Glutamatergic neuron (in vitro differentiated cells): ENCODE results near the gene NYNRIN. TPM values are rescaled to one million over a fixed set of nuclear protein-coding genes. Genes with fewer than 3 reads are reported as not detected.

ENCODE experiments used
- DNase-seq: peaks from one replicate; pipeline ENCODE4 v3.0.0; 2022
- H3K27ac Mint-ChIP-seq: one replicate; pipeline ENCODE4 v1.8.0; 2020; ENCODE audit warnings: mild to moderate bottlenecking, mixed read lengths, inconsistent platforms; ENCODE audit not compliant: unreplicated experiment
- H3K27me3 Mint-ChIP-seq: one replicate; pipeline ENCODE4 v1.8.0; 2020; ENCODE audit warnings: mild to moderate bottlenecking, moderate library complexity, mixed read lengths, inconsistent platforms; ENCODE audit not compliant: unreplicated experiment
- H3K36me3 Mint-ChIP-seq: one replicate; pipeline ENCODE4 v1.8.0; 2020; ENCODE audit warnings: mild to moderate bottlenecking, mixed read lengths, inconsistent platforms; ENCODE audit not compliant: unreplicated experiment
- H3K4me1 Mint-ChIP-seq: one replicate; pipeline ENCODE4 v1.8.0; 2020; ENCODE audit warnings: mild to moderate bottlenecking, low read depth, mixed read lengths, inconsistent platforms; ENCODE audit not compliant: unreplicated experiment
- H3K4me3 Mint-ChIP-seq: one replicate; pipeline ENCODE4 v1.8.0; 2020; ENCODE audit warnings: mild to moderate bottlenecking, mixed read lengths, inconsistent platforms; ENCODE audit not compliant: unreplicated experiment
- H3K9me3 Mint-ChIP-seq: one replicate; pipeline ENCODE4 v1.8.0; 2020; ENCODE audit warnings: mild to moderate bottlenecking, moderate library complexity, mixed read lengths, inconsistent platforms; ENCODE audit not compliant: unreplicated experiment
- total RNA-seq: library from RNA; stranded (reverse); fragmentation: NEBNext Ultra II Directional; extraction: Animal tissue kit (Norgen Biotek cat#: 25700); gene quantifications from one replicate; pipeline ENCODE4 v1.2.1, GENCODE V29; 2021; ENCODE audit not compliant: unreplicated experiment
- TF ChIP-seq, protein P1 (sequence below): fragments of 200-600 bp; sonication (generic); IDR thresholded peaks from one replicate; pipeline ENCODE4 v1.5.0; 2021; ENCODE audit not compliant: partially characterized antibody, unreplicated experiment

The NYNRIN gene
- total RNA-seq, 1 donor from 2014 or later, result 33.5 TPM

DNA sequence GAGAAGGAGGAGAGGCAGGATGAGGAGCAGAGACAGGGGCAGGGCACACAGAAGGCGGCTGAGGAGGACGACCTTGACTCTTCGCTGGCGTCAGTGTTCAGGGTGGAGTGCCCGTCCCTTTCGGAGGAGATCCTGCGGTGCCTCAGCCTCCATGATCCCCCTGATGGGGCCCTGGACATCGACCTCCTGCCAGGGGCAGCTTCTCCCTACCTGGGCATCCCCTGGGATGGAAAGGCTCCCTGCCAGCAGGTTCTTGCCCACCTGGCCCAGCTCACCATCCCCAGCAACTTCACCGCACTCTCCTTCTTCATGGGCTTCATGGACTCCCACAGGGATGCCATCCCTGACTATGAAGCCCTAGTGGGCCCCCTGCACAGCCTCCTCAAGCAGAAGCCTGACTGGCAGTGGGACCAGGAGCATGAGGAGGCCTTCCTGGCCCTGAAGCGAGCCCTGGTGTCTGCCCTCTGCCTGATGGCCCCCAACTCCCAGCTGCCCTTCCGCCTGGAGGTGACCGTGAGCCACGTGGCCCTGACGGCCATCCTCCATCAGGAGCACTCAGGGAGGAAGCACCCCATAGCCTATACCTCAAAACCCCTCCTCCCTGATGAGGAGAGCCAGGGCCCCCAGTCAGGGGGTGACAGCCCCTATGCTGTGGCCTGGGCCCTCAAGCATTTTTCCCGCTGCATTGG is 16.1 kb downstream of the NYNRIN start:
- H3K27ac Mint-ChIP-seq, result no peak overlapping the region
- peaks cover 6% of the 10 kb centered on the region for H3K27me3 Mint-ChIP-seq
- no peak for DNase-seq
- H3K36me3 Mint-ChIP-seq, result no peaks in the 10 kb centered on the region
- no peak overlapping the region for H3K4me3 Mint-ChIP-seq
- peaks cover 7% of the 10 kb centered on the region for H3K9me3 Mint-ChIP-seq
- no peaks in the 10 kb centered on the region for H3K4me1 Mint-ChIP-seq
- TF ChIP-seq, protein P1, sequence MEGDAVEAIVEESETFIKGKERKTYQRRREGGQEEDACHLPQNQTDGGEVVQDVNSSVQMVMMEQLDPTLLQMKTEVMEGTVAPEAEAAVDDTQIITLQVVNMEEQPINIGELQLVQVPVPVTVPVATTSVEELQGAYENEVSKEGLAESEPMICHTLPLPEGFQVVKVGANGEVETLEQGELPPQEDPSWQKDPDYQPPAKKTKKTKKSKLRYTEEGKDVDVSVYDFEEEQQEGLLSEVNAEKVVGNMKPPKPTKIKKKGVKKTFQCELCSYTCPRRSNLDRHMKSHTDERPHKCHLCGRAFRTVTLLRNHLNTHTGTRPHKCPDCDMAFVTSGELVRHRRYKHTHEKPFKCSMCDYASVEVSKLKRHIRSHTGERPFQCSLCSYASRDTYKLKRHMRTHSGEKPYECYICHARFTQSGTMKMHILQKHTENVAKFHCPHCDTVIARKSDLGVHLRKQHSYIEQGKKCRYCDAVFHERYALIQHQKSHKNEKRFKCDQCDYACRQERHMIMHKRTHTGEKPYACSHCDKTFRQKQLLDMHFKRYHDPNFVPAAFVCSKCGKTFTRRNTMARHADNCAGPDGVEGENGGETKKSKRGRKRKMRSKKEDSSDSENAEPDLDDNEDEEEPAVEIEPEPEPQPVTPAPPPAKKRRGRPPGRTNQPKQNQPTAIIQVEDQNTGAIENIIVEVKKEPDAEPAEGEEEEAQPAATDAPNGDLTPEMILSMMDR, result no peak

DNA sequence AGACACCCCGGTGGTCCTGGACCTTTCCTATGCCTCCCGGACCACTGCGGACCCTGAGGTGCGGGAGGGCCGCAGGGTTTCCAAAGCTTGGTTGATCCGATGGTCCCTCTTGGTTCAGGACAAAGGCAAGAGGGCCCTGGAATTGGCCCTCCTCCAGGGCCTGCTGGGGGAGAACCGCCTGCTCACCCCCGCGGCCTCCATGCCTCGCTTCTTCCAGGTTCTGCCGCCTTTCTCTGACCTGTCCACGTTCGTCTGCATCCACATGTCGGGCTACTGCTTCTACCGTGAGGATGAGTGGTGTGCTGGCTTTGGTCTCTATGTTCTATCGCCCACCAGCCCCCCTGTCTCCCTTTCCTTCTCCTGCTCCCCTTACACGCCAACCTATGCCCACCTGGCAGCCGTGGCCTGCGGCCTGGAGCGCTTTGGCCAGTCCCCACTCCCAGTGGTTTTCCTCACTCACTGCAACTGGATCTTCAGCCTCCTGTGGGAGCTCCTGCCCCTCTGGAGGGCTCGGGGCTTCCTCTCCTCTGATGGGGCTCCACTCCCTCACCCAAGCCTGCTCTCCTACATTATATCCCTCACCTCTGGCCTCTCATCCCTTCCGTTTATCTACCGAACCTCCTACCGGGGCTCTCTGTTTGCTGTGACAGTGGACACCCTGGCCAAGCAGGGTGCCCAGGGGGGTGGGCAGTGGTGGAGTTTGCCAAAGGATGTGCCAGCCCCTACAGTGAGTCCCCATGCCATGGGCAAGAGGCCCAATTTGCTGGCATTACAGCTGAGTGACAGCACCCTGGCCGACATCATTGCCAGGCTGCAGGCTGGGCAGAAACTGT is 16.8 kb downstream of the NYNRIN start:
- Mint-ChIP-seq H3K27me3 (peaks cover 6% of the 10 kb centered on the region), H3K36me3 (no peaks in the 10 kb centered on the region), H3K4me1 (no peaks in the 10 kb centered on the region), H3K9me3 (peaks cover 7% of the 10 kb centered on the region), H3K27ac (no peak overlapping the region), H3K4me3 (no peak overlapping the region)
- TF ChIP-seq, protein P1, result no peak
- DNase-seq, result no peak

DNA sequence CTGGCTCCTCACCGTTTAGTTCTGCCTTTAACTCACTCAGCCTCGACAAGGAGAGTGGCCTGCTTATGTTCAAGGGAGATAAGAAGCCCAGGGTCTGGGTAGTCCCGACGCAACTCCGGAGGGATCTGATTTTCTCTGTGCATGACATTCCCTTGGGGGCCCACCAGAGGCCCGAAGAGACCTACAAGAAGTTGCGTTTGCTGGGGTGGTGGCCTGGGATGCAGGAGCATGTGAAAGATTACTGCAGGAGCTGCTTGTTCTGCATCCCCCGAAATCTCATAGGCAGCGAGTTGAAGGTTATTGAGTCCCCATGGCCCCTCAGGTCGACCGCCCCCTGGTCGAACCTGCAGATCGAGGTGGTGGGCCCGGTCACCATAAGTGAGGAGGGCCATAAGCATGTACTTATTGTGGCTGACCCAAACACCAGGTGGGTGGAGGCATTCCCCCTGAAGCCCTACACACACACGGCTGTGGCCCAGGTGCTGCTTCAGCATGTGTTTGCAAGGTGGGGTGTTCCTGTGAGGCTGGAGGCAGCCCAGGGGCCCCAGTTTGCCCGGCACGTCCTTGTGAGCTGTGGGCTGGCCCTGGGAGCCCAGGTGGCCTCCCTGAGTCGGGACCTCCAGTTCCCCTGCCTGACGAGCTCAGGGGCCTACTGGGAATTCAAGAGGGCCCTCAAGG is 17.6 kb downstream of the NYNRIN start:
- H3K4me3 Mint-ChIP-seq, result no peak overlapping the region
- H3K9me3 Mint-ChIP-seq, result peaks cover 6% of the 10 kb centered on the region
- no peak for DNase-seq
- H3K27ac Mint-ChIP-seq, result no peak overlapping the region
- peaks cover 6% of the 10 kb centered on the region for H3K27me3 Mint-ChIP-seq
- TF ChIP-seq, protein P1, result no peak
- H3K4me1 Mint-ChIP-seq, result no peaks in the 10 kb centered on the region
- no peaks in the 10 kb centered on the region for H3K36me3 Mint-ChIP-seq

DNA sequence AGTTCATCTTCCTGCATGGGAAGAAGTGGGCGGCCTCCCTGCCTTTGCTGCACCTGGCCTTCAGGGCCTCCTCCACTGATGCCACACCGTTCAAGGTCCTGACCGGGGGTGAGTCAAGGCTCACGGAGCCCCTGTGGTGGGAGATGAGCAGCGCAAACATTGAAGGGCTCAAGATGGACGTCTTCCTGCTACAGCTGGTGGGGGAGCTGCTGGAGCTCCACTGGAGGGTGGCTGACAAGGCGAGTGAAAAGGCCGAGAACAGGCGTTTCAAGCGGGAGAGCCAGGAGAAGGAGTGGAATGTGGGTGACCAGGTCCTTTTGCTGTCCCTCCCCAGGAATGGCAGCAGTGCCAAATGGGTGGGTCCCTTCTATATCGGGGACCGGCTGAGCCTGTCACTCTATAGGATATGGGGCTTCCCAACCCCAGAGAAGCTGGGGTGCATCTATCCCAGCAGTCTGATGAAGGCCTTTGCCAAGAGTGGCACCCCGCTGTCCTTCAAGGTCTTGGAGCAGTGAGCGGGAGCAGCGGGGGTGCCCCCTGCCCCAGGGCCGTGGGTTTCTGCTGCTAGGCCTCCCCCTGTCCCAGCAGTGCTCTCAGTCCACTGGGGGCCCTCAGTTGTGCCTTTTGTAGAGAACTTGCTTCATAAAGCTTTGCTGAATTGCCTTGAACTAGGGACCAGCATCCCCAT is 18.3 kb downstream of the NYNRIN start:
- Mint-ChIP-seq H3K36me3 (no peaks in the 10 kb centered on the region), H3K4me1 (no peaks in the 10 kb centered on the region), H3K27ac (no peak overlapping the region), H3K27me3 (peaks cover 6% of the 10 kb centered on the region), H3K4me3 (no peak overlapping the region), H3K9me3 (peaks cover 6% of the 10 kb centered on the region)
- TF ChIP-seq, protein P1, result no peak
- DNase-seq, result no peak
